ENCODE measurements around the gene GRID2. TPM values are rescaled to one million over a fixed set of nuclear protein-coding genes. Genes with fewer than 3 reads are reported as not detected.

The GRID2 gene
- total and polyA plus RNA-seq, 10 of the 15 experiments (the other 5 are each of a cell fraction or from before 2014, with no cell fraction given) = not detected

GRCh38 chr4:93261207-93261606 is 957.4 kb downstream of the GRID2 start (continued):
- TF ChIP-seq CTCF (IDR thresholded peaks at IDR 0.05 in 2 of 3, conservative IDR thresholded peaks at IDR 0.05 in 1 of 3; ENCODE audit: control insufficient read depth in 2 of 3, extremely low read depth in 1 of 3, insufficient read depth in 1 of 3, low read depth in 3 of 3, low read length in 3 of 3) (no peak), CEBPB (IDR thresholded peaks at IDR 0.05; ENCODE audit: borderline replicate concordance in 1 of 2, low read depth in 2 of 2, low read length in 2 of 2) (no peak), IKZF2 (IDR thresholded peaks at IDR 0.05) (no peak), FOS (IDR thresholded peaks at IDR 0.05; ENCODE audit: borderline replicate concordance, extremely low read depth, insufficient read length) (no peak), FOXK2 (IDR thresholded peaks at IDR 0.05) (no peak), E4F1 (IDR thresholded peaks at IDR 0.05; ENCODE audit: borderline replicate concordance, partially characterized antibody) (no peak)

GRCh38 chr4:93263166-93263565 is 959.4 kb downstream of the GRID2 start:
- H3K9ac ChIP-seq (ENCODE audit: control insufficient read depth, insufficient read depth, low read length) = no peak overlapping the region
- no peak for TF ChIP-seq CBX3 (IDR thresholded peaks at IDR 0.05; ENCODE audit: borderline replicate concordance, low read depth)
- no peak for TF ChIP-seq NFYB (IDR thresholded peaks at IDR 0.05; ENCODE audit: insufficient read depth, low read depth, low read length)
- H3K36me3 ChIP-seq (ENCODE audit: control insufficient read depth in 2 of 2, insufficient read depth in 2 of 2, low read length in 1 of 2) = no peaks in the 10 kb centered on the region
- no peak overlapping the region for H2AFZ ChIP-seq (ENCODE audit: control insufficient read depth, low read depth, low read length)
- H3K9me3 ChIP-seq (replicated peaks; ENCODE audit: control insufficient read depth, insufficient read depth, low read length) = no peaks in the 10 kb centered on the region
- no peak for DNase-seq (ENCODE audit: low read depth, low spot score)
- no peaks in the 10 kb centered on the region for H3K27me3 ChIP-seq (replicated peaks in 1 of 2; ENCODE audit: control insufficient read depth in 2 of 2, insufficient read depth in 2 of 2, low read length in 1 of 2)
- CTCF ChIA-PET = no interaction called here
- ATAC-seq = no peak
- H3K4me1 ChIP-seq (ENCODE audit: control insufficient read depth, insufficient read depth, low read length) = no peaks in the 10 kb centered on the region
- H3K4me3 ChIP-seq = no peak overlapping the region
- no peak overlapping the region for H3K4me2 ChIP-seq (ENCODE audit: control insufficient read depth, insufficient read depth)
- BruUV-seq (replicated peaks) = no TSS peak
- no peak overlapping the region for H3K27ac ChIP-seq (ENCODE audit: control insufficient read depth, insufficient read depth)
- WGBS (ENCODE audit: insufficient coverage, insufficient replicate concordance, low lambda C conversion rate, missing lambda C conversion rate) = 0% methylated on average over 1 of the region's 1 CpG
- in situ Hi-C loops (cut with MboI) (no loop called here), intact Hi-C loops (cut with micrococcal nuclease; ENCODE audit: unreplicated experiment) (no loop called here)
- H3K79me2 ChIP-seq (ENCODE audit: control insufficient read depth, insufficient read depth, low read length) = no peaks in the 10 kb centered on the region
- H4K20me1 ChIP-seq (ENCODE audit: control insufficient read depth, insufficient read depth) = no peaks in the 10 kb centered on the region
- no peak for FAIRE-seq
- SMC1A ChIA-PET (ENCODE audit: uncharacterized antibody, unreplicated experiment) = no interaction called here
- RAD21 ChIA-PET (ENCODE audit: unreplicated experiment) = no interaction called here
- POLR2A ChIA-PET = no interaction called here

Data from GM12878 (cell line).